NCI-H1048 (cell line): ENCODE measurements around the gene GUCY1A2.

Experiments
- DNase-seq: peaks from one replicate; lab custom pipeline; 2025; lab: John Stamatoyannopoulos, UW

Gene GUCY1A2

GRCh38 chr11:106998916-106999188 lies 19.4 kb downstream of the GUCY1A2 start:
- no peak for DNase-seq

GRCh38 chr11:106998116-106998915 lies 20.0 kb downstream of the GUCY1A2 start:
- DNase-seq, result no peak

- no peak for DNase-seq
These were observed 21.0 kb downstream of the GUCY1A2 start for GRCh38 chr11:106997227-106997626.

GRCh38 chr11:106996691-106997090 lies 21.6 kb downstream of the GUCY1A2 start:
- no peak for DNase-seq

GRCh38 chr11:106990331-106990730 lies 27.9 kb downstream of the GUCY1A2 start:
- DNase-seq, result no peak

GRCh38 chr11:106989078-106989455 lies 29.2 kb downstream of the GUCY1A2 start:
- DNase-seq, result no peak

- no peak for DNase-seq
These were observed 29.9 kb downstream of the GUCY1A2 start for GRCh38 chr11:106988151-106989077.

- DNase-seq, result no peak
These were observed 31.6 kb downstream of the GUCY1A2 start for GRCh38 chr11:106986673-106987072.

GRCh38 chr11:106986261-106986660 lies 32.0 kb downstream of the GUCY1A2 start:
- DNase-seq, result no peak

GRCh38 chr11:106983991-106984390 lies 34.3 kb downstream of the GUCY1A2 start:
- no peak for DNase-seq

- DNase-seq, result no peak
These were observed 35.0 kb downstream of the GUCY1A2 start for GRCh38 chr11:106983261-106983660.

GRCh38 chr11:106974831-106975230 lies 43.4 kb downstream of the GUCY1A2 start:
- no peak for DNase-seq

GRCh38 chr11:106971864-106972263 lies 46.4 kb downstream of the GUCY1A2 start:
- no peak for DNase-seq

- DNase-seq, result no peak
These were observed 48.5 kb downstream of the GUCY1A2 start for GRCh38 chr11:106969644-106970355.

- DNase-seq, result no peak
These were observed 55.3 kb downstream of the GUCY1A2 start for GRCh38 chr11:106962995-106963394.

- DNase-seq, result no peak
These were observed 56.8 kb downstream of the GUCY1A2 start for GRCh38 chr11:106961518-106961917.

GRCh38 chr11:106961048-106961447 lies 57.2 kb downstream of the GUCY1A2 start:
- no peak for DNase-seq

- DNase-seq, result no peak
These were observed 58.5 kb downstream of the GUCY1A2 start for GRCh38 chr11:106959800-106960199.

GRCh38 chr11:106959386-106959785 lies 58.9 kb downstream of the GUCY1A2 start:
- no peak for DNase-seq

GRCh38 chr11:106958517-106959248 lies 59.6 kb downstream of the GUCY1A2 start:
- no peak for DNase-seq

- DNase-seq, result no peak
These were observed 61.2 kb downstream of the GUCY1A2 start for GRCh38 chr11:106957030-106957482.

- DNase-seq, result no peak
These were observed 68.2 kb downstream of the GUCY1A2 start for GRCh38 chr11:106950067-106950491.
